Retina (tissue), 1 donor: Measurements from ENCODE around the gene CHMP2A.
"Not testable (repeated sequence)": the region's sequence is repeated elsewhere in the genome, so short reads cannot be mapped to it uniquely, and the experiment has no call there.

Experiments used
- DNase-seq: peaks from one replicate; pipeline ENCODE4 v3.0.0-alpha.2; 2016

Gene CHMP2A

DNA sequence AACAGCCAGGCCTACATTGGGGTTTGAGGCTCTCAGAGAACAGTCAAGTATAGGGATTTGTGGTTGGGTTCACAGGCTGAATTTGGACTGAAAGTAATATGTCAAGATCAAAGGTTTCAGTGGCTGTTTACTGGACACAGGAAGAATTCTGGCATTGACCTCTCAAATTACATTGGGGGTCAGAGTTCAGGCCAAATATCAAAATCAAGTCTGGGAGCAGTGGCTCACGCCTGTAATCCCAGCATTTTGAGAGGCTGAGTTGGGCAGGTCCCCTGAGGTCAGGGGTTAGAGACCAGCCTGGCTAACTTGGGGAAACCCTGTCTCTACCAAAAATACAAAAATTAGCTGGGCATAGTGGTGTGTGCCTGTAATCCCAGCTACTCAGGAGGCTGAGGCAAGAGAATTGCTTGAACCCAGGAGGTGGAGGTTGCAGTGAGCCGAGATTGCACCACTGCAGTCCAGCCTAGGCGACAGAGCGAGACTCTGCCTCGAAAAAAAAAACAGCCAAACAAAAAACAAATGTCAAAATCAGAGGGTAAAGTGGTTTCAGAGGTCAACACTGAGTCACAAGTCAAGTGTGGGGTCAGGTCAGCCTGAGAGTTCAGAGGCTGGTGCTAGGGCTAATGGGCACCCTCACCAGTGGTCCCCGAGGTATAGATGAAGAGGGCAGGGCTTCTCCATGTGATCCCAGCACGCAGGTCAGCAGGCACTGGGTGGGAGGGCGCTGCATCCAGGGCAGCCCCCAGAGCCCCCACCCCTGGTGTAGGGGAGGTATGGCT is 44.6 kb downstream of the CHMP2A start:
- DNase-seq, result no peak

- DNase-seq, result no peak
Measured at GRCh38 chr19:58509731-58510083, 45.2 kb downstream of the CHMP2A start.

DNA sequence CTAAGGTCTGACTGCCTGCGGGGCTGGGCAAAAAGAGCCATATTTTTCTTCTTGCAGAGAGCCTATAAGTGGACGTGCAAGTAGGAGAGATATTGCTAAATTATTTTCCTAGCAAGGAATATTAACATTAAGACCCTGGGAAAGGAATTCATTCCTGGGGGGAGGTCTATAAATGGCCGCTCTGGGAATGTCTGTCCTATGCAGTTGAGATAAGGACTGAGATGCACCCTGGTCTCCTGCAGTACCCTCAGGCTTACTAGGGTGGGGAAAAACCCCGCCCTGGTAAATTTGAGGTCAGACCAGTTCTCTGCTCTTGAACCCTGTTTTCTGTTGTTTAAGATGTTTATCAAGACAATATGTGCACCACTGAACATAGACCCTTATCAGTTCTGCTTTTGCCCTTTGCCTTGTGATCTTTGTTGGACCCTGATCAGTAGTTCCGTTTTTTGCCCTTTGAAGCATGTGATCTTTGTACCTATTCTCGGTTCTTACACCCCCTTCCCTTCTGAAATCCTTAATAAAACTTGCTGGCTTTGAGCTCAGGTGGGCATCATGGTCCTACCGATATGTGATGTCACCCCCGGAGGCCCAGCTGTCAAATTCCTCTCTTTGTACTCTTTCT is 47.2 kb downstream of the CHMP2A start:
- DNase-seq, result not testable (repeated sequence)
